H1 (cell line): ENCODE results near the gene PCDHGA1. TPM values are rescaled to one million over a fixed set of nuclear protein-coding genes. Genes with fewer than 3 reads are reported as not detected.

Source experiments
- CTCF ChIA-PET: fragments of 300-600 bp; sonication (Branson Sonifier 250); formaldehyde crosslinking; loops from one replicate; lab custom pipeline; 2021; ENCODE audit not compliant: partially characterized antibody; lab: Charles Lee
- POLR2A ChIA-PET: fragments of 300-600 bp; sonication (Branson Sonifier 250); formaldehyde crosslinking; loops from one replicate; lab custom pipeline; 2021; ENCODE audit warnings: inconsistent platforms; ENCODE audit not compliant: partially characterized antibody; lab: Charles Lee
- DNase-seq, 2 experiments: peaks; one replicate each; pipeline versions ENCODE4 v3.0.0 to v3.0.0-alpha.2; 2010 to 2022; ENCODE audit warnings: low spot score in 2 of 2, low read depth in 1 of 2, mixed read lengths in 1 of 2
- FAIRE-seq: peaks from 2 replicates; lab custom pipeline; 2011; peaks lifted over from hg19 to GRCh38; lab: Jason Lieb, UNC
- H2AFZ ChIP-seq: 2 replicates; pipeline ENCODE4 v1.8.1; 2012; ENCODE audit warnings: low read length, inconsistent platforms
- H2AK5ac ChIP-seq: 2 replicates; pipeline ENCODE4 v1.6.1; 2013; ENCODE audit warnings: low read depth, low read length
- H2BK120ac ChIP-seq: replicated peaks from 2 replicates; pipeline ENCODE3; 2013; ENCODE audit warnings: low read depth, low read length, inconsistent platforms
- H2BK12ac ChIP-seq: 2 replicates; pipeline ENCODE4 v1.6.1; 2013; ENCODE audit warnings: low read depth, low read length
- H2BK15ac ChIP-seq: 2 replicates; pipeline ENCODE4 v1.6.1; 2013; ENCODE audit warnings: low read length
- H2BK20ac ChIP-seq: 2 replicates; pipeline ENCODE4 v1.6.1; 2013; ENCODE audit warnings: low read length
- H2BK5ac ChIP-seq: 2 replicates; pipeline ENCODE4 v1.6.1; 2013; ENCODE audit warnings: low read depth, low read length
- H3K14ac ChIP-seq: 2 replicates; pipeline ENCODE4 v1.6.1; 2013; ENCODE audit warnings: inconsistent platforms; ENCODE audit not compliant: insufficient read length
- H3K18ac ChIP-seq: 2 replicates; pipeline ENCODE4 v1.6.1; 2013; ENCODE audit warnings: low read length; ENCODE audit errors: extremely low read depth
- H3K23ac ChIP-seq: 2 replicates; pipeline ENCODE4 v1.6.1; 2013; ENCODE audit warnings: inconsistent platforms; ENCODE audit not compliant: insufficient read length
- H3K23me2 ChIP-seq: 2 replicates; pipeline ENCODE4 v1.6.1; 2013; ENCODE audit warnings: low read depth, low read length
- H3K27ac ChIP-seq: 2 replicates; pipeline ENCODE4 v1.6.1; 2011; ENCODE audit warnings: low read depth, low read length, inconsistent platforms
- H3K27me3 ChIP-seq, 4 experiments: replicated peaks in 1 of 4; 1 replicate in 1 of 4; 2 replicates in 3 of 4; pipeline versions ENCODE4 v1.6.1 to v1.8.1; 2011 to 2013; ENCODE audit warnings: low read length in 3 of 4, mild to moderate bottlenecking in 3 of 4, inconsistent platforms in 2 of 4, mixed read lengths in 2 of 4, moderate library complexity in 1 of 4; ENCODE audit not compliant: control insufficient read depth in 3 of 4, insufficient read depth in 3 of 4; ENCODE audit errors: extremely low read depth in 1 of 4
- H3K36me3 ChIP-seq, 4 experiments: 2 replicates each; pipeline versions ENCODE4 v1.6.1 to v1.8.1; 2011 to 2013; ENCODE audit warnings: mild to moderate bottlenecking in 4 of 4, low read length in 3 of 4, moderate library complexity in 2 of 4, control low read depth in 1 of 4, inconsistent platforms in 1 of 4; ENCODE audit not compliant: insufficient read depth in 4 of 4, control insufficient read depth in 2 of 4
- H3K4ac ChIP-seq: replicated peaks from 2 replicates; pipeline ENCODE3; 2013; ENCODE audit warnings: low read length, low read depth, mixed read lengths, inconsistent platforms; ENCODE audit not compliant: insufficient read length
- H3K4me1 ChIP-seq, 4 experiments: replicated peaks in 1 of 4; 1 replicate in 1 of 4; 2 replicates in 3 of 4; pipeline versions ENCODE4 v1.6.1 to v1.8.1; 2011 to 2013; ENCODE audit warnings: low read length in 3 of 4, inconsistent platforms in 2 of 4, mixed read lengths in 1 of 4; ENCODE audit not compliant: insufficient read depth in 4 of 4, control insufficient read depth in 3 of 4
- H3K4me2 ChIP-seq, 2 experiments: 2 replicates each; pipeline versions ENCODE4 v1.6.1 to v1.8.1; 2011 to 2013; ENCODE audit warnings: low read depth in 2 of 2, low read length in 2 of 2, control low read depth in 1 of 2, inconsistent platforms in 1 of 2, mild to moderate bottlenecking in 1 of 2; ENCODE audit not compliant: insufficient read depth in 1 of 2
- H3K4me3 ChIP-seq, 4 experiments: fragments of 200-600, 300-600 bp in 1 of 4; sonication (generic), shearing (Covaris generic), sonication (Bioruptor Twin) in 1 of 4; 2 replicates each; pipeline versions ENCODE4 v1.5.1 to v1.8.1; 2011 to 2016; ENCODE audit warnings: low read length in 4 of 4, low read depth in 3 of 4, control low read depth in 2 of 4, inconsistent platforms in 2 of 4, mild to moderate bottlenecking in 2 of 4, mixed read lengths in 1 of 4, moderate library complexity in 1 of 4; ENCODE audit not compliant: insufficient read depth in 2 of 4; ENCODE audit errors: extremely low read depth in 1 of 4
- H3K56ac ChIP-seq: replicated peaks from 2 replicates; pipeline ENCODE3; 2013; ENCODE audit warnings: low read depth, mild to moderate bottlenecking, mixed read lengths, low read length, inconsistent platforms; ENCODE audit not compliant: insufficient read length
- H3K79me1 ChIP-seq: 2 replicates; pipeline ENCODE4 v1.6.1; 2013; ENCODE audit warnings: low read depth, low read length, control low read depth
- H3K79me2 ChIP-seq, 2 experiments: 2 replicates each; pipeline versions ENCODE4 v1.6.1 to v1.8.1; 2012 to 2013; ENCODE audit warnings: low read length in 2 of 2, mild to moderate bottlenecking in 2 of 2, inconsistent platforms in 1 of 2; ENCODE audit not compliant: insufficient read depth in 2 of 2, control insufficient read depth in 1 of 2
- H3K9ac ChIP-seq, 4 experiments: replicated peaks in 1 of 4; 1 replicate in 1 of 4; 2 replicates in 3 of 4; pipeline versions ENCODE4 v1.6.1 to v1.8.1; 2011 to 2013; ENCODE audit warnings: low read depth in 3 of 4, low read length in 3 of 4, control low read depth in 2 of 4, mild to moderate bottlenecking in 2 of 4, moderate library complexity in 2 of 4, inconsistent platforms in 1 of 4; ENCODE audit errors: extremely low read depth in 1 of 4
- H3K9me3 ChIP-seq, 2 experiments: 2 replicates each; pipeline versions ENCODE4 v1.6.1 to v1.8.1; 2012 to 2013; ENCODE audit warnings: mild to moderate bottlenecking in 2 of 2, moderate library complexity in 2 of 2, control low read depth in 1 of 2, inconsistent platforms in 1 of 2, low read depth in 1 of 2, low read length in 1 of 2, mixed read lengths in 1 of 2; ENCODE audit not compliant: insufficient read depth in 2 of 2
- H4K20me1 ChIP-seq, 2 experiments: replicated peaks in 1 of 2; 2 replicates each; pipeline versions ENCODE3 to v1.8.1; 2011 to 2013; ENCODE audit warnings: inconsistent platforms in 2 of 2, low read length in 2 of 2, mild to moderate bottlenecking in 1 of 2; ENCODE audit not compliant: insufficient read depth in 2 of 2, control insufficient read depth in 1 of 2
- H4K5ac ChIP-seq: 2 replicates; pipeline ENCODE4 v1.6.1; 2013; ENCODE audit warnings: low read length, low read depth, mixed read lengths, inconsistent platforms; ENCODE audit not compliant: insufficient read length
- H4K8ac ChIP-seq: 2 replicates; pipeline ENCODE4 v1.8.0; 2013; ENCODE audit warnings: mild to moderate bottlenecking, moderate library complexity, low read length, inconsistent platforms; ENCODE audit not compliant: insufficient read depth; ENCODE audit errors: extremely low read depth
- H4K91ac ChIP-seq: replicated peaks from 2 replicates; pipeline ENCODE3; 2013; ENCODE audit warnings: low read length, mixed read lengths, inconsistent platforms; ENCODE audit not compliant: insufficient read length
- BACH1 ChIP-seq: IDR thresholded peaks from 2 replicates; pipeline ENCODE4 v1.6.1; 2012; ENCODE audit warnings: low read length, improper control_type of control experiment
- FOSL1 ChIP-seq: IDR thresholded peaks from 2 replicates; pipeline ENCODE4 v1.6.1; 2011; ENCODE audit warnings: mild to moderate bottlenecking, low read depth, low read length, moderate library complexity; ENCODE audit not compliant: insufficient read depth
- GABPA ChIP-seq: IDR thresholded peaks from 2 replicates; pipeline ENCODE4 v1.6.1; 2011; ENCODE audit warnings: mild to moderate bottlenecking, low read length, moderate library complexity, borderline replicate concordance; ENCODE audit not compliant: insufficient read depth
- KDM5A ChIP-seq: fragments of 200-600 bp; IDR thresholded peaks from 2 replicates; pipeline ENCODE4 v1.7.1; 2012; ENCODE audit warnings: mild to moderate bottlenecking, low read length, inconsistent platforms, mixed read lengths
- POU5F1 ChIP-seq: IDR thresholded peaks from 2 replicates; pipeline ENCODE4 v1.6.1; 2011; ENCODE audit warnings: low read depth, mild to moderate bottlenecking, low read length, moderate library complexity
- SP1 ChIP-seq: IDR thresholded peaks from 2 replicates; pipeline ENCODE4 v1.6.1; 2011; ENCODE audit warnings: low read depth, low read length
- WGBS, 2 experiments: shearing (Covaris generic) in 1 of 2; methylation state at CpG; one replicate each; pipeline versions ENCODE4 v1.1.6 to v1.1.7; 2013 to 2015; ENCODE audit warnings: low lambda C conversion rate in 2 of 2, mixed read lengths in 2 of 2, inconsistent platforms in 1 of 2, low coverage in 1 of 2, missing lambda C conversion rate in 1 of 2; ENCODE audit not compliant: insufficient replicate concordance in 2 of 2, insufficient coverage in 1 of 2, insufficient read length in 1 of 2; ENCODE audit errors: extremely low coverage in 1 of 2, missing lambda C conversion rate in 1 of 2; 5-methylcytosine and 5-hydroxymethylcytosine counted together
- polyA plus RNA-seq, 7 experiments: library from polyadenylated mRNA; depleted of rRNA in 3 of 7; stranded (reverse) in 5 of 7; unstranded in 2 of 7; fragments of >200 nt in 5 of 7; fragments of 200-250 nt in 2 of 7; gene quantifications; 1 replicate in 5 of 7; 2 replicates in 1 of 7; 4 replicates in 1 of 7; pipeline versions ENCODE4 v1.2.1 to v1.2.3, GENCODE V29; 2011 to 2013; ENCODE audit warnings: missing spikeins in 2 of 7, mixed read lengths in 2 of 7
- total RNA-seq: library from RNA; stranded (reverse); fragmentation: NEBNext Ultra II Directional; extraction: Animal tissue kit (Norgen Biotek cat#: 25700); gene quantifications from 2 replicates; pipeline ENCODE4 v1.2.1, GENCODE V29; 2021

Gene PCDHGA1
- total and polyA plus RNA-seq, 2 of the 8 experiments (the other 6 are each of a cell fraction or from before 2014, with no cell fraction given) = 0.57 to 0.89 TPM

GRCh38 chr5:141393267-141393666 is 63.0 kb downstream of the PCDHGA1 start:
- Histone ChIP-seq H4K8ac (no peak overlapping the region; the same call in 1 of the 2 replicates), H3K18ac (no peak overlapping the region), H2BK12ac (no peak overlapping the region), H2AFZ (no peak overlapping the region), H4K5ac (no peak overlapping the region), H4K91ac (no peak overlapping the region), H3K79me2 (no peaks in the 10 kb centered on the region), H2BK15ac (no peak overlapping the region), H3K27ac (no peak overlapping the region), H3K4ac (no peak overlapping the region), H3K9ac (no peak overlapping the region), H3K9me3 (peaks cover 56 to 63% of the 10 kb centered on the region in 2 experiments), H2BK20ac (no peak overlapping the region), H2BK120ac (no peak overlapping the region), H4K20me1 (no peaks in the 10 kb centered on the region), H3K79me1 (no peaks in the 10 kb centered on the region), H3K36me3 (peaks cover 3 to 29% (median 14%) of the 10 kb centered on the region in 4 experiments; a peak in 7 of 8 replicates), H3K4me3 (no peak overlapping the region), H2AK5ac (no peak overlapping the region), H3K23me2 (no peaks in the 10 kb centered on the region), H3K4me1 (no peaks in the 10 kb centered on the region), H3K4me2 (no peak overlapping the region), H3K23ac (no peak overlapping the region)
- POLR2A ChIA-PET = no interaction called here
- 93% methylated on average over 21 of the region's 21 CpGs; no CpG with 5 or more reads in 1 of the 2 experiments for WGBS, 2 experiments
- CTCF ChIA-PET = interaction anchor here (0.8 to 8.7 kb wide), 6 partner anchors 10 to 131 kb away, joined by 3 to 68 read pairs (median 6); partner anchors contain the start of genes PCDHGA11, PCDHGA9, PCDHGB6 and PCDHGB7
- DNase-seq (no peak), FAIRE-seq (no peak)
- TF ChIP-seq BACH1 (no peak), FOSL1 (no peak), SP1 (no peak), GABPA (no peak), POU5F1 (no peak), KDM5A (no peak)
- TF ChIP-seq, all 59 proteins: peak for 0
- no peak overlapping the region for H3K56ac ChIP-seq
- H3K27me3 ChIP-seq = no peaks in the 10 kb centered on the region; a peak in 1 of 7 replicates
- no peak overlapping the region for H2BK5ac ChIP-seq
- H3K14ac ChIP-seq = no peak overlapping the region
